GM18507 (cell line): ENCODE results near the gene GAS6.
"Not testable (repeated sequence)": the region's sequence is repeated elsewhere in the genome, so short reads cannot be mapped to it uniquely, and the experiment has no call there.

Experiments
- DNase-seq: peaks from one replicate; pipeline ENCODE4 v3.0.0; 2011; ENCODE audit warnings: low read depth; ENCODE audit not compliant: insufficient read length; ENCODE audit errors: extremely low spot score
- FAIRE-seq: peaks from 2 replicates; lab custom pipeline; 2011; peaks lifted over from hg19 to GRCh38; lab: Jason Lieb, UNC

GAS6 gene

DNA sequence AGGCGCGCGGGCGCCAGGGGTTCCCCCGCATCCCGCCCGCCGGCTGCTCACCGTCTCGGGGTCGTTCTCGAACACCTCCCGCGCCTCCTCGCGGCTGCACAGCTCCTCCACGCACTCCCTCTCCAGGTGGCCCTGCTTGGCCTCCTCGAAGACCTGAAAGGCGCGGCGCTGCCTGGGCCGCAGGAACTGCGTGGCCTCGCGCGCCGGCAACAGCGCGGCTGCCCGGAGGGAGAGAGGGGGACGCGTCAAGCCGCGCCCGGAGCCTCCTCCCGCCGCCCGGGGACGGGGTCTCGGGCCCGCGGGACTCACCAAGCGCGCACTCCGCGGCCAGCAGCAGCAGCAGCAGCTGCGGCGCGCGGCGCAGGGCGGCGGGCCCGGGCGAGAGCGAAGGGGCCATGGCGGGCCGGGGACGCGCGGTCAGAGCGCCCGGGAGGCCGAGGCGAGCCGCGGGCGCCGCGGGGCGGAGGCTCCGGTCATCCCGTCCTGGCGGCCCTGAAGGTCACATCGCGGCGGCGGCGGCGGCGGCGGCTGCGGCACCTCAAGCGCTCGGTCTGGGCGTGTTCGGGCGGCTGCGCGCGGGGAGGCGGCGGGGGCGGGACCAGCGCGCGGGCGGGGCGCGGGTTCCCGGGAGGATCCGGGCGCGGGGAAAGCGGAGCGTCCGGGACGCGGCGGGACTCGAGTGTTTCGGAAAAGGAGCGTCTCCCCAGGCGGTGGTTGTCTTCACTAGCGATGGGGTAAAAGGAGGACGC is at the start of gene GAS6:
Gene GAS6 (minus strand): TSS at position 553 of the 749 bp plus-strand sequence. CDS start 156 bp downstream, at position 397.
- no peak for DNase-seq
- no peak for FAIRE-seq

DNA sequence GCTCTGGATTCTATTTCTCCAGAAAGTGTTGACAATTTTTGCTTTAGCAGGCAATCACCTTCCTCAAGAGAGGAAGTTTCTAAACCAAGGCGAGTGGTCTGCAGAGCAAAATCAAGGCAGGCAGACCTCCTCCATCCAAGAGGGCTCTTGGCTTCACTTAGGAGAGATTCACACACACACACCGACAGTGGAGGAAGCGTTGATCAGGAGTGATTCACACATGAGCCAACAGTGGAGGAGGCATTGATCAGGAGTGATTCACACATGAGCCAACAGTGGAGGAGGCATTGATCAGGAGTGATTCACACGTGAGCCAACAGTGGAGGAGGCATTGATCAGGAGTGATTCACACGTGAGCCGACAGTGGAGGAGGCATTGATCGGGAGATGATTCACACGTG is 49.5 kb upstream of the GAS6 start:
- not testable (repeated sequence) for FAIRE-seq

DNA sequence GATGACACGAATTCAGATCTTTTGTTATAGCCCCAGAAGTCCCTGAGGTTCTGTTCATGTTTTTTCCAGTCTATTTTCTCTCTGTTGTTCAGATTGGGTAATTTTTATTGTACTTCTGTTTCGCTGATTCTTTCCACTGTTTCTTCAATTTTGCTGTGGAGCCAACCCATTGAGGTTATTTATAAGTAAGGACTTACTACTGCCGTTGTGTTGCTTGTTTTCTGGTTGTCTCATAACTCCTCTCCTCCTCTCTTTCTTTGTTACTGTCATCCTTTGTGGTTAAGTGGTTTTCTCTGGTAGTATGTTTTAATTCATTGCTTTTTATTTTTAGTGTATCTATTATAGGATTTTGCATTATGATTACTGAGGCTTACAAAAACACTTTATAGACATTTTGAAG is 48.7 kb upstream of the GAS6 start:
- FAIRE-seq (no peak), DNase-seq (no peak)

More for the DNA sequence above, 49.5 kb upstream of the GAS6 start:
- not testable (repeated sequence) for DNase-seq

DNA sequence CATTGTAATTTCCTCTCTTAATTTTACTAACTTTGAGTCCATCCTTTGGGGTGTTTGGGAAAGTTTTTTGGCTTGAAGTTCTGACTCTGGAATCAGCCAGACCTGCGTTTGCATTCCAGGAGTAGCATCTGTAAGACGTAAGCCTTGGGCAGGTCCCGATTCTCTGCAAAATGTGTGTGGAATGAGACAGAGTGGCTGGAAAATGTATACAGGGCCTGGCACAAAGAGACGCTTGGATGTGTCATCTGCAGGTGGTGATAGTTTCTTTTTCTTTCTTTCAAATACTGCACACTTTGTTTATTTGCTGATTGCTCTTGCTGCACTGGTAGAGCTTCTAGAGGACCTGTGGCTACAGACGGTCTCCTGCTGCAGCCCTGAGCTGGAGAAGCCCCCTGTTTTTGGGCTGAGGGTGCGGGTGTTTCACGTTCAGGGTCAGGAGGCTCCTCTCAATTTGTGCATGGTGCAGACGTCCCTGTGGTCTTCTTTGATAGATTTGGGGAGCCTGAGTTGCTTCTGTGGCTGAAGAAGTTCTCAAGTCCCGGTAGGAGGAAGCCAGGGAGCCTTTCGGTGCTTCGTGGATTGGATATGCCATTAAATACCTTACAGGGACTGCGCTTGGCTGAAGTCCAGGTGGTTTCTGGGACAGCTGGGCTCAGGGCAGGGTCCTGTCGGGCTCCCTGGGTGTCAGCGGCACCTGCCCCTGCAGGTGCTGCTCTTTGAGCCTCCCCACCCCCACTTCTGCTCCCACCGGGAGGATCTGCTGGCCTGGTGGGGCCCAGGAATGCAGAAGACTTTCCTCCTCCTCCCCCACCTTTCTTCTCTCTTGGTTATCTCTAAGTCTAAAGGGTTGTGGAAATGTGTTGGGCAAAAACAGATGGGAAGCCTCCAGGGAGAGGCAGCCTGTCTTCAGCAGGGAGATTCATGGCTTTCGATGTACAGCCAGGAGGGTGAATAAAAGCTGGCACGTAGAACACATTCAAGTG is 44.0 kb upstream of the GAS6 start:
- FAIRE-seq (no peak), DNase-seq (no peak)

DNA sequence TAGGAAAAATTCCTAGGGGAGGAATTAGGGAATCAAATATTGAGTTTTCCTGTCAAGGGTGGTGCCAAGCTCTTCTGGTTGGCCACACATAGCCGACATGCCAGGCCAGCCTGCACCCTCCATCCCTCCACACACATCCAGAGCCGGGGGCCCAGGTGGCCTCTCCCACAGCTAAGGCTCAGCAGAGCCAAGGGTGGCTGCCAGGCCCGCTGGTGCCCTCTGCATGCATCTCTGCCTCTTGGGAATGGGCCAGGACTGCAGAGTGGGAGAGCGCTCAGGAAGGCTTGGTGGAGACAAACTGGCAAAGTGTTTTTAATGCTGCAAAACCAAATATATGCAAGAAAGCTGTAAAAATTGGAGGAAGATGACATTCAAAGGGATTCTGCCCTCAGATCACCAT is 42.7 kb upstream of the GAS6 start:
- DNase-seq (no peak), FAIRE-seq (no peak)

DNA sequence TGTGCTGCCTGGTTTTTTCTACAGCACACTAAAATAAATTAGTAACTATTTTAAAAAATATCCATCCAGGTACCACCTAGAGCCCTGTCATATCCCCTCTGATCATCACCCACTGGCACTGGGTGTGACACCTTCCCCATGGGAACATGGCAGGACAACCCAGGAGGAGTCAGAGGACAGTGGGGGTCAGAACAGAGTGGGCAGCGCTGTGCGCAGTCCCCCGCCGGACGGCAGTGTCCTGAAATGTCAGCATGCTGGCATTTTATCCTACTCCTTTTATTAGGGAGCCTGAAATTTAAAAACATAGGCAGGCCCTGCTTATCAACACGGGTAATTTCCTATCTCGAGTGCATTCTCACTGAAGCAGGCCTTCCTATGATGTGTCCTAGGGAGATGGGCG is 42.1 kb upstream of the GAS6 start:
- FAIRE-seq, result no peak
- no peak for DNase-seq

DNA sequence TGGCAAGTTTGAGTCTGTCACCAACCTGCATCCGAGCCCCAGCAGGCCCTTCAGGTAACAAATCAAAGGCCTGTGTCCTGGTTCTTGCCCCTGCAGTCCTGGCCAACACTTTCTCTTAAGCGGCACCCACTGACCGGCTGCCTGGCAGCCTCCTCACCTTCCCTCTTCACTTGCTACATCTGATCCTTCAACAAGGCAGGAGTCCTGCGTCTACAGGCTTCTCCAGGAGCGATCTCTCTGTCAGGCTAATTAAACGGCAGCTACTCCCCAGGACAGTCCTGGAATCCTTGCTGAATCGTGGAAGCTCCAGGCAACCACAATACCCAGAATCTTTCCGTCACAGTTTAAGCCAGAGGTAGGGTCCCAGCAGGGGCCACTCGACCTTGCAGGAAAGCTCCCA is 41.1 kb upstream of the GAS6 start:
- no peak for FAIRE-seq
- no peak for DNase-seq

DNA sequence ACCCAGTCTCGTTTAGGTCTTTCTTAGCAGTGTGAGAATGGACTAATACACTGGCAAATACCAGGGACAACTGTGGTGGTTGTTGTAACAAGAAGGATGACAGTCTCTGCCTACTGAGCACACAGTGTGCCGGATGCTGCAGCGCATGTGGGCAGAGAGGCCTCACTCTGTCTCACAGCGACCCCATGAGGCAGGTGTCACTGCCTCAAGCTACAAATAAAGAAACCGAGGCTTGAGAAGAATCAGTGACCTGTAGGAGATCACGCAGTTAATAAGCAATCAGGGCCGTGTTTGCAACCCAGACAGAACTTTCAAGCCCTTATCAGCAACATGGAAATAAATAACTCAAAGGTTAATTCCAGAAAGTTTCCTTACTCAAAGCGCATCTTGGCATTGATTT is 40.5 kb upstream of the GAS6 start:
- FAIRE-seq, result no peak
- DNase-seq, result no peak

DNA sequence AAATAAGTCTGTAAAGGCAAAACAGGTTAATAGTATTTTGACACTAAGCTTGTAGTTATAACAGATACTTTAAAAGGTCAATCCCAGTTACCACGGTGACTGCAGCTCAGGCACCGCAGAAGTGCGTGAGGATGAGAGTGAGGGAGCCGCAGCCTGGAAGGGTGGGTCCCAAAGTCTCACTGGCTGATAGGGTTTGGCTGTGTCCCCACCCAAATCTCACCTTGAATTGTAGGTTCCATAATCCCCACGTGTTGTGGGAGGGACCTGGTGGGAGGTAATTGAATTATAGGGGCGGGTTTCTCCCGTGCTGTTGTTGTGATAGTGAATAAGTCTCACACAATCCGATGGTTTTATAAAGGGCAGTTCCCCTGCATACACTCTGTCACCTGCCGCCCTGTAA is 40.0 kb upstream of the GAS6 start:
- DNase-seq (no peak), FAIRE-seq (no peak)

DNA sequence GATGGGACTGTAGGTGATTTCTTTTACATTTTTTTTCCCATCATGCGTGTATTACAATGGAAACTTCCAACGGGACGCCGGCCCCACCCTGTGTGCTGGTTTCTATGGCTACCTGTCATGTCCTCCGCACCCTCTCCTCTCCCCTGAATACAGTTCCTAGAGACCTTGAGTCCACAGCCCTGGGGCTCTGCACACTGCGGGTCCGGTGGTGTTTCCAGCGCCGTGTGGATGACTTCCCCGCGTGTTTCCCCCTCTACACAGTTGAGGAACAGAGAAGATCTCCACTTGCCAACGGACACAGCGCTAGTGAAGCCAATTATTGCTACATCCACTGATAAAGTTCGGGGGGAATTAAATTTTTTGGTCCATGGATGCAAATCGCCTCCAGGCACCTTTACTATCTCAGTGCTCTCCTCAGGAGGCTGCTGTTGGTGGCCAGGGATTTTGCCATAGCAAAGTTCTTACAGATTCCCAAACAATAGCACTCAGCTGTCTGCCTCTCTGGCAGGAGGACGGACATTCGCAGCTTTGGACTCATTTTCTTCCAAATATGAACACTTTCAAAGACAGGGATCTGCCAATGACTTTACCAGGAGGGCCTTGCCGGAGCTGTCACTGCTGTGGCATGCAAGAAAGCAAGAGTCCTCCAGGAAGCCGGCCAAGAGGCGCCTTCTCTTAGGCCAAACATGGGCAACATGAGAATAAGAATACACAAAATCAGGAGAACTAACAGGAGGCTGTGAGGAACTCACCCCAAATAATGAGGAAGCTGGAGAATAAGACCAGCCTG is 39.3 kb upstream of the GAS6 start:
- no peak for FAIRE-seq
- DNase-seq, result no peak

DNA sequence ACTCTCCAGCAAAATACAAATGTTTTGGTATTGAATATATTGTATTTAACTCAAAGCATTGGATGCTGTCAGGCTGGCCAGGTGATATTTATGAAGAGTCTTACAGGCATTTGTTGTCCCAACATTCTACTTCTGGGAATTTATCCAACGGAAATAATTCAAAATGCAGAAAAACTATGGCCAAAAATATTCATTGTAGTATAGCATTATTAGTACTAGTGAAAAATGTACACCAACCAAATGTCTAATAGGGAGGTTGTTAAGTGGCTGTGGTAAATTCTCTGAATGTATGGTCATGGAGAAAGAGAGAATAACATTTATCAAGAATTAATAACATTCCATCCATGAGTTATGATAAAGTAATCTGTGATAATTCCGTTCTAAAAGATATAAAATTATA is 38.6 kb upstream of the GAS6 start:
- no peak for FAIRE-seq
- no peak for DNase-seq

DNA sequence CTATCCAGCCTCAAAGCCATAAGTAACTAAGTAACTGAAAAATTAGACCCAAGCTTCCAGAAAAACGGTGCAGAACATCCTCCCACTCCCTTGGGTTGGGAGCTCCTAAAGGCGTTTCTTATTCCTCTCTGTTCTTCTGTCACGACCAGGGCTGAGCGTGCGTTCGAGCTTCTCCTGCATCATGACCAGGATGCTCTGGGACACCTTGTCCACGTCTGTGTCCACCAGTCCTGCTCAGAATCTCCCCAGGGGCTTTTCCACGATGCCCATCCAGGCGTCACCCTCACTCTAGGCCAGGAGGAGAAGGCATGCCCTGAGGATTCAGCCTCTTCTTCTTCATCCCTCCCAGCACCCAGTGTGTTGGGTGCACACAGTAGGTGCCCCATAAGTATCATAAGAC is 37.8 kb upstream of the GAS6 start:
- no peak for DNase-seq
- FAIRE-seq, result no peak

DNA sequence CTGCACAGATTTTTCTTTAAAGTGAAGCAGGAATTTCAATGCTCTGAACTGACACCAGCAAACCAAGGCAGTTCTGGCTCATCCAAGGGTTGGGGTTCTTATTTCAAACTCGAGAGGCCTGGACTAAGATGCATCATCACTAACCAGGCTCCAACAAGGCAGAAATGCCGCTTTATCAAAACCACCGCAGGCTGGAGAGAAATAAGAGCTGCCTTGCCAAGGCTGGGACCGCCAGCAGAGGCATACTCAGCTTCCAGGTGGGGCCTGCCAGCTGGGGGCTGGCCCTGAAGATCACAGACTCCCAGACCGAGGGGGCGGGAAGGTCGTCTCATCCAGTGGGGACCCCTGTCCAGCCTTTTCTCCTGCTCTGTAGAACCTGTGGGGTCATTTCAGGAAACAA is 37.4 kb upstream of the GAS6 start:
- DNase-seq, result no peak
- no peak for FAIRE-seq

DNA sequence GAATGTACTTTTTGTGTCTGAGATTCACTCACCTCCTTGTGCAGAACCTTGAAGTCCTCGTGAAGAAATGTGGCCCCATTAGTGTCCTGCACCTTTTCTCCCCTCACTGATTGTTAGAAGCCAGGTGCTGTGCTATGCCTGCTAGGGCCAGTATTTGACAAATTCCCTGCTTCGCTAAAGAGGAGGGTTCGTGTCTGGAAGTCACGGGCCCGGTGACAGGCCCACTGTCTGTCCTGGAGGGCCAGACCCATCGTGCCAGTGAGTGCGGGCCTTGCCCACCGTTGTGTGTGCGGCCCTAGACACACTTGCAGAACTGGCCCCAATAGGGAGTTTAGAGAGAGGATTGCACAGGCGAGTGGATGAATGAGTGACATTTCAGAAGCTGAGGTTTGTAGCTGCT is 36.8 kb upstream of the GAS6 start:
- no peak for DNase-seq
- no peak for FAIRE-seq

DNA sequence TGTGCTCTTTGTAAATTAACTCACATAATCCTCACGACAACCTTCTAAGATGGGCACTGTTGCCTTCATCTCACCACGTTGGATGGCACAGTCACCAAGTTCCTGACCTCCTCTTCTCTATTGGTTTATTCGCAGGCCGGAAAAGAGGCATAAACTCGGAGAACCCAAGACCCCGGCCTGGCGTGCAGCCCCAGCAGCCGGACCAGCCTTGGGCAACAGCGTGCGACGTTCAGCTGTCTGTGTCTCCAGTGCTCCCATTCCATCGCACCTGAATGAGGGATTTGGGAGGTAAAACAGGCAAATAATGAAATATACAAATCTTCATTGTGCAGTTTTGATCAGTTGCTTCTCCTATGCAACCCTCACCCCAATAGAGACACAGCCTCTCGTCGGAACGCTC is 34.5 kb upstream of the GAS6 start:
- FAIRE-seq (no peak), DNase-seq (no peak)

DNA sequence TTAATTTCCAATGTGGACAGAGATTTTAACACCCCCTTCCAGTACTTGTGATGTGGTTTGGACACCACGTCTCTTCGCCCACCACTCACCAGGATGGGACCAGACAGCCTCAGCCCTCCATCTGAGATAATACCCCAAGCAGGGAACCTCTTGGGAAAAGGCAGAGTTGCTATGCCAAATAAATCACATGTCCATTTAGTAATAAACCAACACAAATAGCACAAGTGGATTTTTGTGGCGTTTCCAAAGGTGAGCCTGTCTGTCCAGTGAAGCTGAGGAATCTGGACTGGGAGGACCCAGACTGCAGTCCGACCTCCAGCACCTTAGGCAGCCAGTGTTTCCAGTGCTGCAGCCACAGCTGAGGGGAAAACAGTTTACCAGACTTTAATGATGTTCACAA is 34.1 kb upstream of the GAS6 start:
- no peak for FAIRE-seq
- DNase-seq, result no peak

DNA sequence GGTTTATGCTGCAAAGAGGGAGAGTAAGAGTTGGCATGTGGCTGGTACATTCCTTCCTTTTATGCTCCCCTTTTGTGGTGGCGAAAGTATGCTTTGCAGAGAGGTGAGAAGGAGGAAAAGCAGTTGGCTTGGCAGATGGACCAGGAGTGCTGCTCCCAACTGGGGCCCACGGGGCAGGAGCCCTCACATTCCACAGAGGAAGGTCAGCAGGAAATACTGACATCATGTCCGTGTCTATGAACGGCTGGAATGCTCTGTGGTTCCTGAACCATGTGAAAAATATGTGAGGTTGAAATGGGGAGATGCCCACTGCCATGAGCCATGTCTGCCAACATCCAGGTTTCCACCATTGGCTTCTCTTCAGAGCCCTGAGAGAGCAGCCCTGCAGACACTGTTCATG is 33.3 kb upstream of the GAS6 start:
- FAIRE-seq (no peak), DNase-seq (no peak)

DNA sequence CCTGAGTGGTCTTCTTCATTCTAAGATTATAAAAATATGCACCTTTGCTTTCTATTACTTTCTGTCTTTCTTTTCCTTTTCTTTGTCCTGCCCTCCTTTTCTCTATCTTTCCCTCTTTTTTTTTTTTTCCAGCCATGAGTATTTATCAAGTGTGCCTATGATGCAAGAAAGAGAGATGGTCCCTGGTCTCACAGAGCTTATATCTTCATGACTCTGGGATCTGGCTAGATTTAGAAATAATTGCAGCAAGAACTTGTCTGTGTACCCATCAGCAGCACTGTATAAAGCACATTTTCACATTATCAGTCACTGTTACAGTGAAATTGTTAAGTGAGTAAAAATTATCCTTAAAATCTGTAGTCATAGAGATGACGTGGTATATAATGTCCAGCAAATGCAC is 31.6 kb upstream of the GAS6 start:
- DNase-seq (no peak), FAIRE-seq (no peak)

DNA sequence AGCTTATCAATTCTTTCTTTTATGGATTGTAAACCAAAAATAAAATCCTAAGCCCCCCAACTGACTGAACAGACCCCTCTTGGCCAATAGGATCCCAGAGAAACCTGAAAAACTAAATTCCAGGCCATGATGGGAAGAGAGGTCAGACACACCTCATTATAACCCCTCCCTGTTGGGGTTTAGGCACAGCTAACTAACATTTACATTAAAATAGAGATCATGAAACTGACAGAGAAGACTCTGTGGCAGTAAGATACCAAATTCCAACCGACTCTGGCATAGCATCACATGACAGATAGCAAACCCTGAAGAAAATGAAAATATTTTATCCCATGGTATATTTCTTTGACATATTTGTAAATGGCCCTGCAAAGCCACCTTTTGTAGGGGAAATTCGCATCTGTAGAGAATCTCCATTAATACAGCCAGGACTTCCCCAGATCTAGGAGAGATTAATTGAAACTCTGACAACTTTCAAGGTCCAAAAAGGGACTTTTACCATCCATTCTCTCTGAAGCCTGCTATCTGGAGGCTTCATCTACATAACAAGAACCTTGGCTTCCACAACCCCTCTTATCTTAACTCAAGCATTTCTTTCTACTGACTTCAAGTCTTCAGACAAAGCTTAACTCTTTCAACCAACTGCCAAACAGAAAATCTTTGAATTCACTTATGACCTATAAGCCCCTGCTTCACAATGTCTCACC is 27.1 kb upstream of the GAS6 start:
- FAIRE-seq, result no peak

More for the DNA sequence above, 27.1 kb upstream of the GAS6 start:
- no peak for DNase-seq
